Erythroblast (primary cell): ENCODE data around the gene POU6F2.

Source experiments
- GATA1 ChIP-seq: IDR thresholded peaks from 2 replicates; pipeline ENCODE4 v1.6.1; 2011; ENCODE audit warnings: low read depth, mild to moderate bottlenecking, control low read depth, low read length, moderate library complexity
- POLR2A ChIP-seq: IDR thresholded peaks from 2 replicates; pipeline ENCODE4 v1.6.1; 2011; ENCODE audit warnings: mild to moderate bottlenecking, low read length

GRCh38 chr7:39248692-39249090 lies 271.0 kb downstream of the POU6F2 start:
- no peak for TF ChIP-seq POLR2A
- TF ChIP-seq GATA1, result no peak
